Measurements from ENCODE around the gene RELL1. TPM values are rescaled to one million over a fixed set of nuclear protein-coding genes. Genes with fewer than 3 reads are reported as not detected.

Gene RELL1
- total and polyA plus RNA-seq, 10 of the 15 experiments (the other 5 are each of a cell fraction or from before 2014, with no cell fraction given): 0.20 to 10.9 (median 3.9) TPM

DNA sequence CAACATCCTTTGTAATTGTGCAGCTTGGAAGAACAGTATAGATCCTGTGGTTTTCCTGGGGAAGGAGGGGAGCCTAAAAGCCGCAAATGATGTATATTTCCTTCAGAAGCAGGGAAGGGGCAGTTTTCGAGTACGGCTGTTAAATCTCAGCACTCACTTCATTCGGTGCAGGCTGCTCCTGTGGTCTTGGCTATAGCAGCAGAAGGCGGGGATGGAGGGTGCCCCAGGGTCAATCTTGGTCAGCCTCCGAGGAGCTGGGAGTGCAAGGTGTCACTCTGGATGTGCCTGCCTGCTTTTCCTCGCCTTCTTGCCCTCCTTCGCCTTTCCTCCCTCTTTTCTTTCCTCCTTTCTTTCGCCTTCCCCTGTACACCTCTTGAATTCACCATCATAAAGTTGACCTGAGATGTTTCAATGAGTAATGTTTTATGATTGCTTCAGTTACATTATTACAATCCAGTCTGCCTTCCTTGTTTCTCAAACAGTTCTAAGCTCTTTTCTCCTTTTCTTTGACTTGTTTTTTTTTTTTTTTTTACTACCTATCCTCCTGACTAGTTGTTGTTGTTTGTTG, 101.6 kb downstream of the RELL1 start:
- TF ChIP-seq, protein P1, sequence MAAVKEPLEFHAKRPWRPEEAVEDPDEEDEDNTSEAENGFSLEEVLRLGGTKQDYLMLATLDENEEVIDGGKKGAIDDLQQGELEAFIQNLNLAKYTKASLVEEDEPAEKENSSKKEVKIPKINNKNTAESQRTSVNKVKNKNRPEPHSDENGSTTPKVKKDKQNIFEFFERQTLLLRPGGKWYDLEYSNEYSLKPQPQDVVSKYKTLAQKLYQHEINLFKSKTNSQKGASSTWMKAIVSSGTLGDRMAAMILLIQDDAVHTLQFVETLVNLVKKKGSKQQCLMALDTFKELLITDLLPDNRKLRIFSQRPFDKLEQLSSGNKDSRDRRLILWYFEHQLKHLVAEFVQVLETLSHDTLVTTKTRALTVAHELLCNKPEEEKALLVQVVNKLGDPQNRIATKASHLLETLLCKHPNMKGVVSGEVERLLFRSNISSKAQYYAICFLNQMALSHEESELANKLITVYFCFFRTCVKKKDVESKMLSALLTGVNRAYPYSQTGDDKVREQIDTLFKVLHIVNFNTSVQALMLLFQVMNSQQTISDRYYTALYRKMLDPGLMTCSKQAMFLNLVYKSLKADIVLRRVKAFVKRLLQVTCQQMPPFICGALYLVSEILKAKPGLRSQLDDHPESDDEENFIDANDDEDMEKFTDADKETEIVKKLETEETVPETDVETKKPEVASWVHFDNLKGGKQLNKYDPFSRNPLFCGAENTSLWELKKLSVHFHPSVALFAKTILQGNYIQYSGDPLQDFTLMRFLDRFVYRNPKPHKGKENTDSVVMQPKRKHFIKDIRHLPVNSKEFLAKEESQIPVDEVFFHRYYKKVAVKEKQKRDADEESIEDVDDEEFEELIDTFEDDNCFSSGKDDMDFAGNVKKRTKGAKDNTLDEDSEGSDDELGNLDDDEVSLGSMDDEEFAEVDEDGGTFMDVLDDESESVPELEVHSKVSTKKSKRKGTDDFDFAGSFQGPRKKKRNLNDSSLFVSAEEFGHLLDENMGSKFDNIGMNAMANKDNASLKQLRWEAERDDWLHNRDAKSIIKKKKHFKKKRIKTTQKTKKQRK (IDR thresholded peaks at IDR 0.05; ENCODE audit: low read depth, low read length): no peak
- TF ChIP-seq EZH2 (IDR thresholded peaks at IDR 0.05; ENCODE audit: borderline replicate concordance, control insufficient read depth, low read depth, low read length): no peak
- no peak for TF ChIP-seq ESRRA (IDR thresholded peaks at IDR 0.05; ENCODE audit: low read length)
- no peak for TF ChIP-seq ZNF24 (IDR thresholded peaks at IDR 0.05)
- no peak for TF ChIP-seq DPF2 (IDR thresholded peaks at IDR 0.05)
- no peak for TF ChIP-seq TBL1XR1 (IDR thresholded peaks at IDR 0.05; ENCODE audit: low read depth, low read length)
- TF ChIP-seq NBN (IDR thresholded peaks at IDR 0.05): no peak
- TF ChIP-seq, protein P2, sequence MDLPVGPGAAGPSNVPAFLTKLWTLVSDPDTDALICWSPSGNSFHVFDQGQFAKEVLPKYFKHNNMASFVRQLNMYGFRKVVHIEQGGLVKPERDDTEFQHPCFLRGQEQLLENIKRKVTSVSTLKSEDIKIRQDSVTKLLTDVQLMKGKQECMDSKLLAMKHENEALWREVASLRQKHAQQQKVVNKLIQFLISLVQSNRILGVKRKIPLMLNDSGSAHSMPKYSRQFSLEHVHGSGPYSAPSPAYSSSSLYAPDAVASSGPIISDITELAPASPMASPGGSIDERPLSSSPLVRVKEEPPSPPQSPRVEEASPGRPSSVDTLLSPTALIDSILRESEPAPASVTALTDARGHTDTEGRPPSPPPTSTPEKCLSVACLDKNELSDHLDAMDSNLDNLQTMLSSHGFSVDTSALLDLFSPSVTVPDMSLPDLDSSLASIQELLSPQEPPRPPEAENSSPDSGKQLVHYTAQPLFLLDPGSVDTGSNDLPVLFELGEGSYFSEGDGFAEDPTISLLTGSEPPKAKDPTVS (IDR thresholded peaks at IDR 0.05; ENCODE audit: low read depth, low read length): no peak
- TF ChIP-seq, protein P3, sequence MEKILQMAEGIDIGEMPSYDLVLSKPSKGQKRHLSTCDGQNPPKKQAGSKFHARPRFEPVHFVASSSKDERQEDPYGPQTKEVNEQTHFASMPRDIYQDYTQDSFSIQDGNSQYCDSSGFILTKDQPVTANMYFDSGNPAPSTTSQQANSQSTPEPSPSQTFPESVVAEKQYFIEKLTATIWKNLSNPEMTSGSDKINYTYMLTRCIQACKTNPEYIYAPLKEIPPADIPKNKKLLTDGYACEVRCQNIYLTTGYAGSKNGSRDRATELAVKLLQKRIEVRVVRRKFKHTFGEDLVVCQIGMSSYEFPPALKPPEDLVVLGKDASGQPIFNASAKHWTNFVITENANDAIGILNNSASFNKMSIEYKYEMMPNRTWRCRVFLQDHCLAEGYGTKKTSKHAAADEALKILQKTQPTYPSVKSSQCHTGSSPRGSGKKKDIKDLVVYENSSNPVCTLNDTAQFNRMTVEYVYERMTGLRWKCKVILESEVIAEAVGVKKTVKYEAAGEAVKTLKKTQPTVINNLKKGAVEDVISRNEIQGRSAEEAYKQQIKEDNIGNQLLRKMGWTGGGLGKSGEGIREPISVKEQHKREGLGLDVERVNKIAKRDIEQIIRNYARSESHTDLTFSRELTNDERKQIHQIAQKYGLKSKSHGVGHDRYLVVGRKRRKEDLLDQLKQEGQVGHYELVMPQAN (conservative IDR thresholded peaks at IDR 0.05): no peak
- no peak for TF ChIP-seq RBBP5 (conservative IDR thresholded peaks at IDR 0.05)
- no peak for TF ChIP-seq ATF7 (IDR thresholded peaks at IDR 0.05; ENCODE audit: low read depth)
- TF ChIP-seq MTA3 (IDR thresholded peaks at IDR 0.05; ENCODE audit: borderline replicate concordance, low read length): no peak
- TF ChIP-seq CHD2 (IDR thresholded peaks at IDR 0.05; ENCODE audit: borderline replicate concordance, low read depth, low read length): no peak
- TF ChIP-seq POLR2A (IDR thresholded peaks at IDR 0.05; ENCODE audit: low read depth, low read length): no peak
- no peak for TF ChIP-seq ZNF207 (IDR thresholded peaks at IDR 0.05; ENCODE audit: borderline replicate concordance)
- TF ChIP-seq MYB (IDR thresholded peaks at IDR 0.05; ENCODE audit: borderline replicate concordance, low read depth, low read length): no peak
- TF ChIP-seq BRCA1 (IDR thresholded peaks at IDR 0.05; ENCODE audit: low read depth, low read length): no peak
- no peak for TF ChIP-seq MXI1 (IDR thresholded peaks at IDR 0.05; ENCODE audit: low read depth, low read length)
- ChIA-PET POLR2A (no interaction called here), CTCF (no interaction called here), SMC1A (ENCODE audit: uncharacterized antibody, unreplicated experiment) (interaction anchor here (0.7 kb wide), 1 partner anchor 303 kb away, joined by 3 read pairs; no protein-coding TSS in a partner anchor), RAD21 (ENCODE audit: unreplicated experiment) (no interaction called here)
- H3K9me3 ChIP-seq (replicated peaks; ENCODE audit: control insufficient read depth, insufficient read depth, low read length): peaks cover 2% of the 10 kb centered on the region; the same call in 2 of the 3 replicates
- no peak overlapping the region for H2AFZ ChIP-seq (ENCODE audit: control insufficient read depth, low read depth, low read length)
- H4K20me1 ChIP-seq (ENCODE audit: control insufficient read depth, insufficient read depth): no peaks in the 10 kb centered on the region
- no peaks in the 10 kb centered on the region for H3K27me3 ChIP-seq (replicated peaks in 1 of 2; ENCODE audit: control insufficient read depth in 2 of 2, insufficient read depth in 2 of 2, low read length in 1 of 2)
- no peak overlapping the region for H3K4me3 ChIP-seq
- ATAC-seq (no peak), DNase-seq (ENCODE audit: low read depth, low spot score) (no peak), FAIRE-seq (no peak)
- H3K4me1 ChIP-seq (ENCODE audit: control insufficient read depth, insufficient read depth, low read length): no peaks in the 10 kb centered on the region
- in situ Hi-C loops (cut with MboI): no loop called here
- intact Hi-C loops (cut with micrococcal nuclease; ENCODE audit: unreplicated experiment): no loop called here
- H3K36me3 ChIP-seq (ENCODE audit: control insufficient read depth in 2 of 2, insufficient read depth in 2 of 2, low read length in 1 of 2): no peaks in the 10 kb centered on the region
- H3K27ac ChIP-seq (ENCODE audit: control insufficient read depth, insufficient read depth): no peak overlapping the region
- no peak overlapping the region for H3K4me2 ChIP-seq (ENCODE audit: control insufficient read depth, insufficient read depth)
- no peaks in the 10 kb centered on the region for H3K79me2 ChIP-seq (ENCODE audit: control insufficient read depth, insufficient read depth, low read length)
- no TSS peak for BruUV-seq (replicated peaks)
- WGBS (ENCODE audit: insufficient coverage, insufficient replicate concordance, low lambda C conversion rate, missing lambda C conversion rate): 16% methylated on average over 9 of the region's 9 CpGs
- H3K9ac ChIP-seq (ENCODE audit: control insufficient read depth, insufficient read depth, low read length): no peak overlapping the region
